Mucosa of stomach (tissue), 1 donor: ENCODE results near the gene PIGU.
A peak's percentile ranks its signal among the peaks of the same experiment; 100 is the strongest.

Experiments
- H3K27me3 ChIP-seq: one replicate; pipeline ENCODE4 v1.7.0; 2013; ENCODE audit warnings: mild to moderate bottlenecking, low read length; ENCODE audit not compliant: control insufficient read depth, insufficient read depth
- H3K36me3 ChIP-seq: one replicate; pipeline ENCODE4 v1.7.0; 2013; ENCODE audit warnings: low read length; ENCODE audit not compliant: control insufficient read depth, insufficient read depth
- H3K4me1 ChIP-seq: one replicate; pipeline ENCODE4 v1.7.0; 2013; ENCODE audit warnings: mild to moderate bottlenecking, low read length; ENCODE audit not compliant: control insufficient read depth, insufficient read depth
- H3K4me3 ChIP-seq: one replicate; pipeline ENCODE4 v1.7.0; 2013; ENCODE audit warnings: low read length
- H3K9ac ChIP-seq: one replicate; pipeline ENCODE4 v1.7.0; 2013; ENCODE audit warnings: mild to moderate bottlenecking, low read length, moderate library complexity
- H3K9me3 ChIP-seq: one replicate; pipeline ENCODE4 v1.7.0; 2013; ENCODE audit warnings: mild to moderate bottlenecking, low read length, moderate library complexity; ENCODE audit not compliant: control insufficient read depth
- donor health status: Pancreatic carcinoma.

The PIGU gene

DNA sequence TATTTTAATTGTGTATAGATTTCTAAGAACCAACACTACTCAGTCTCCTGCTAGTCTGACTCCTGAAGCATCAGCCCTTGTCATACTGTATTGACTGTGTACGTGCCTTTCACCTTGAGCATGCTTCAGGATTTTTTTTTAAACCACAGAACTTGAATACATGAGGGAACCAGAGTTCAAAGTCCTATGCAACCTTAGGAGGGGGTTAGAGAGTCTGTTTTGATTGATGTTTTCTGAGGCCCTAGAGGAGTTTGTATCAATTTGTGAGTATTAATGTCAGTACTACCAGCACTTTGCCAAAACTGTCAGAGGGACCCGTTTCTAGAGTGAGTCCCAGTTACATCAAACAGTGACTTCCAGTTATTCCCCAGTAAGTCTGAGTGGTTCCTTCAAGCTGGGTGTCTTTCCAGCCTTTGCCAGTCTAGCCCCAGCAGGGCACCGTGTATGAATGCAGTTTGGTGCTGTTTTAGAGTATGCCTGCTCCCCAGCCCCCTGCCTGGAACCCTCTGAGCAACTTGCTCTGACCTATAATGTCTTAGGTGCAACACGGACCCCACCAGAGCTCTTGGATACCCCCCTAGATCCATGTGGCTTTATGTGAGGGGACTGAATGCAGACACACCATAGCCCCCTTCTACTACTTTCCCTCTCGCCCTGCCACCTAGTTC is 35.8 kb upstream of the PIGU start:
- Histone ChIP-seq H3K9ac (no peak overlapping the region), H3K4me3 (no peak overlapping the region), H3K9me3 (no peaks in the 10 kb centered on the region), H3K36me3 (no peaks in the 10 kb centered on the region), H3K4me1 (peaks cover 20% of the 10 kb centered on the region), H3K27me3 (no peaks in the 10 kb centered on the region)

DNA sequence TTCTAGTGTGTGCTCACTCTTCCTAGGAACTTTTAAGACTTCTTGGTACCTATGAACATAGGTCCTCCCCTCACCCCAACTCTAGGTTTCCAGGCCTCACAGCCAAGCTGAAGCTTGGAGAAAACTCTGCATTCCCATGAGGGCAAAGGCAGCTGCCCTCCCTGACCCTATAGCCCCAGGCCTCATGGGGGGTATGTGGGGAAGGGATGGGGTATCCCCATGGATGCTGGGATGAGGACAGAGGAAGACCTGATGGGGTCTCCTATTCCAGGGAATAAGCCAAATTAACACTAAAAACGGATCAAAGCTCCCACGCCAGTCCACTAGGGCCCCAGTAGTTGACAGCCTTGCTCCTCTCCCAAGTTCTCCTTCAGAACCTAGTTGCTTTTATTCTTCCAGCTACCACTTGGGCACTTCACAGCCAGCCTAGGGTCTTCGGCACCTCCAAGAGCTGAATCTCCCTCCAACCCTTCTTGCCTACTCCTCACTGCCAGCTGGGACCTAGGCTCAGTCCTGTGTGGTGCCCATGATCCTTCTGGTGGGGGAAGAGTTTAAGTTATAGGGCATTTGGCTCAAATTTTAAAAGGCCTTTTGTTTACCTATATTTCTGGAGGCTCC is 35.0 kb upstream of the PIGU start:
- Histone ChIP-seq H3K9ac (no peak overlapping the region), H3K27me3 (no peaks in the 10 kb centered on the region), H3K4me1 (peaks cover 20% of the 10 kb centered on the region), H3K9me3 (no peaks in the 10 kb centered on the region), H3K36me3 (no peaks in the 10 kb centered on the region), H3K4me3 (no peak overlapping the region)

DNA sequence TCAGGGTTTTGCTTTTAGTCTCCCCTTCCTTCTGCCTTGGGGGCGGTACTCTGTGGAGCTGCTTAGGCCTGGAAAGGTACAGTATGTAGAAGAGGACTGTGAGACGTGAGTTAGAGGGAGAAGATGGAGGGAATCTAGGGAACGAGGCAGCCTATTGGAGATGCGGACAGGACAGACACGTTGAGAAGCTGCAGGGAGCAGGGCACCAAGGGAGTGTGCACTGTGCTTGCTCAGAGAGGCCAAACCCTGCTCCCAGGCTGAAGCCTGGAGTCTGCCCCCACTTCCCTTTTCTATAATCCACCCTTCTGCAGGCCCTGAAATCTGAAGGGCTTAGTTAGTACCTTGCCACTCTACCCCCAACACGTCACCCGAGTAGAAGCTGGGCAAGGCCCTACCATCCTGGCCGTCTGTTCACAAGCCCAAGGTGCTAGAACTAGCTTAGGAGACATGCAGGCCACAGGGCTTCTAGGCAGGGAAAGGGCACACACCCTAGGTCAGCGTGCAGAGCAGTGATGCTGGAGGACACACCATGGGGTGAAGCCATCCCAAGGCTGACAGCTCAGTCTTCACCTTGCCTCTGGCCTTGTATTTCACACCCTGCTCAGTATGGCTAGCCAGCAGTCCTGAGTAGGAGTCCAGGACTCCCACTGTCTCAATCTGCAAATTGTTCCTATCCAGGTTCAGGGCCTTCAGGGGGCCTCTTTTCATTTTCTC is 34.1 kb upstream of the PIGU start:
- no peak overlapping the region for H3K9ac ChIP-seq
- no peak overlapping the region for H3K4me3 ChIP-seq
- no peaks in the 10 kb centered on the region for H3K9me3 ChIP-seq
- H3K36me3 ChIP-seq = no peaks in the 10 kb centered on the region
- no peaks in the 10 kb centered on the region for H3K27me3 ChIP-seq
- peaks cover 21% of the 10 kb centered on the region for H3K4me1 ChIP-seq

DNA sequence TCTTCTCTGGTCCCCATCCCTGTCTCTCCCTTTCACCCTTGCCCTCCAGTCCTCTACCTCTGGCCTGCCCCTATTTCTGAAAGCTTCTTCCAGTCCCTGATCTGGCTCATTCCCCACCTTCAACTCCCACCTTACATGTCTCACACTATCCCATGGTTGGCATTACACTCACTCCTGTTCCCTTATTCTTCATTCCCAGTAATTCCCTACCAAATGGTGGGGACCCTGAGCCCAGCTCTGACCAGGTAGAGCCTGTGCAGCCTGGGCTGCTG is 33.6 kb upstream of the PIGU start:
- Histone ChIP-seq H3K4me1 (peaks cover 26% of the 10 kb centered on the region), H3K27me3 (no peaks in the 10 kb centered on the region), H3K9ac (peak overlapping the region; percentile 47), H3K9me3 (no peaks in the 10 kb centered on the region), H3K4me3 (peak overlapping the region; percentile 68), H3K36me3 (no peaks in the 10 kb centered on the region)

DNA sequence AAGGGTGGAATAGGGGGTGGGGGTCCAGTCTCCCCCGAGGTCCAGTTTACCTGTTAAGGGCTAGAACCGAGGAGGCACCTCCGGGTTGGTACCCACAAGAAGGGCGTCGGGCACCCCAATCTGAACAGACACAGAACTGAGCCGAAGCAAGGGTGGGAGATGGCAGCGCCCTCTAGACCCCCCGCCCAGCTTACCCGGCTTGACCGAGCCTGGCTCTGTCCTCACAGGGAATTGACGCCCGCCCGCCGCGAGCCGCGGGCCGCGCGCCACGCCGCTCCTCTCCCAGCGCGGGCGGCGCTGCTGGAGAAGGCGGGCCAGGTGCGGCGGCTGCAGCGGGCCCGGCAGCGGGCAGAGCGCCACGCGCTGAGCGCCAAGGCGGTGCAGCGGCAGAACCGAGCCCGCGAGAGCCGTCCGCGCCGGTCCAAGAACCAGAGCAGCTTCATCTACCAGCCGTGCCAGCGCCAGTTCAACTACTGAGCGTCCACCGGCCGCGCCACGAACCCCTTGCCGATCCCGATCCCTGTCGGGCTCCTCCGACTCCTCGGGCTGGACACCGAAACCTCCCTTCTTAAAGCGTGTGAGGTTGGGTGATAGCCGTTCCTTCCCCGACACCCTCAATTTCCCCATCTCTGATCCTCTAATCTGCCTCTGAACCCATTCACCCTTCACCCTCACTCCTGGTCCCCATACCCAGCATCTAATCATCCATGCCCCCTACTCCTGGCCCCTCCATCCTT is 33.1 kb upstream of the PIGU start:
- Histone ChIP-seq H3K27me3 (no peaks in the 10 kb centered on the region), H3K9me3 (no peaks in the 10 kb centered on the region), H3K4me3 (peak overlapping the region; percentile 68), H3K9ac (peak overlapping the region; percentile 72), H3K4me1 (peaks cover 31% of the 10 kb centered on the region), H3K36me3 (no peaks in the 10 kb centered on the region)

DNA sequence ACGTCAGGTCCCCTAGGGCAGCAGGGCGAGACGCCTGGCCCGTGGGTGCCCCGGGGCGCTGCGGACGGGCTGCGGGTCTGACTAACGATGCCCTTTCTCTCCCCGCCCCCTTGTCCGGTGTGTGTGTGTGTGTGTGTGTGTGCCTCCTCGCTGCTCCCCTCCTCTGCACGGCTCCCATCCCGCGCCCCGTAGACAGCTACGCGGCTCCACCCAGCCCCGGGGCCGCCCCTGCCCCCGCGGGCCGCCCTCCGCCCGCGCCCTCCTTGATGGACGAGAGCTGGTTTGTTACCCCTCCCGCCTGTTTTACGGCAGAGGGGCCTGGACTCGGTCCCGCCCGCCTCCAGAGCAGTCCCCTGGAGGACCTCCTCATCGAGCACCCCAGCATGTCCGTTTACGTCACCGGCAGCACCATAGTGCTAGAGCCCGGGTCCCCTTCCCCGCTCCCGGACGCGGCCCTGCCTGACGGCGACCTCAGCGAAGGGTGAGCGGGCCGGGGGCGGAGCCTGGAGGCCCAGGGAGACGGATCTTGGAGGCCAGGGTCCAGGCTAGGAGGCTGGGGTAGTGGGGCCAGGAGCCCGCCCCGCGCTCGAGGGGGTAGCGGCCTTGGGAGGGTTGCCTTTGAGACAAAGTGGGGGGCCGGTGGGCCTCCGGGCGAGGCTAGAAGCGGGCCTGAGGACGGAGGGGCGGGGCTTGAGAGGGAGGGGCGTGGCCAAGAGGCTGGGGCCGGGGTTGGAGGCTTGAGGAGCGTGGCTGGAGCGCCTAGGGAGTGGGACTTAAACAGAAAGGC is 32.3 kb upstream of the PIGU start:
- Histone ChIP-seq H3K4me3 (peak overlapping the region; percentile 60), H3K4me1 (peaks cover 35% of the 10 kb centered on the region), H3K9ac (peak overlapping the region; percentile 72), H3K9me3 (no peaks in the 10 kb centered on the region), H3K36me3 (no peaks in the 10 kb centered on the region), H3K27me3 (no peaks in the 10 kb centered on the region)

DNA sequence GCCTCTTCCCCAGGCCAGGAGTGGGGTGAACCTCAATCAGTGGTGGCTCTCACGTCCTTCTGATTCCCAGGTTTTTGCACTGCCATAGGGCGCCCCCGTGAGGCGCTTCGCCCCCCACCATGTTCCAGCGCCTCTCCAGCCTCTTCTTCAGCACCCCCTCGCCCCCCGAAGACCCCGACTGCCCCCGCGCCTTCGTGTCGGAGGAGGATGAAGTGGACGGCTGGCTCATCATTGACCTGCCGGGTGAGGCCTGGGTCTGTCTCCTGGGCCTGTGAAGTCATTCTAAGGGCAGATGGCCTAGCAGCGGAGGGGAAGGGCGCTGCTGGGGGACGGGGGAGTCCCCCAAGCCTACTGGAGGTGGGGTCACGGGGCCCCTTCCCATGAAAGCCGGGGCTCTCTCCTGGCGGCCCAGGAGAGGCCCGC is 31.7 kb upstream of the PIGU start:
- Histone ChIP-seq H3K4me1 (peaks cover 35% of the 10 kb centered on the region), H3K27me3 (no peaks in the 10 kb centered on the region), H3K9ac (peak overlapping the region; percentile 72)

DNA sequence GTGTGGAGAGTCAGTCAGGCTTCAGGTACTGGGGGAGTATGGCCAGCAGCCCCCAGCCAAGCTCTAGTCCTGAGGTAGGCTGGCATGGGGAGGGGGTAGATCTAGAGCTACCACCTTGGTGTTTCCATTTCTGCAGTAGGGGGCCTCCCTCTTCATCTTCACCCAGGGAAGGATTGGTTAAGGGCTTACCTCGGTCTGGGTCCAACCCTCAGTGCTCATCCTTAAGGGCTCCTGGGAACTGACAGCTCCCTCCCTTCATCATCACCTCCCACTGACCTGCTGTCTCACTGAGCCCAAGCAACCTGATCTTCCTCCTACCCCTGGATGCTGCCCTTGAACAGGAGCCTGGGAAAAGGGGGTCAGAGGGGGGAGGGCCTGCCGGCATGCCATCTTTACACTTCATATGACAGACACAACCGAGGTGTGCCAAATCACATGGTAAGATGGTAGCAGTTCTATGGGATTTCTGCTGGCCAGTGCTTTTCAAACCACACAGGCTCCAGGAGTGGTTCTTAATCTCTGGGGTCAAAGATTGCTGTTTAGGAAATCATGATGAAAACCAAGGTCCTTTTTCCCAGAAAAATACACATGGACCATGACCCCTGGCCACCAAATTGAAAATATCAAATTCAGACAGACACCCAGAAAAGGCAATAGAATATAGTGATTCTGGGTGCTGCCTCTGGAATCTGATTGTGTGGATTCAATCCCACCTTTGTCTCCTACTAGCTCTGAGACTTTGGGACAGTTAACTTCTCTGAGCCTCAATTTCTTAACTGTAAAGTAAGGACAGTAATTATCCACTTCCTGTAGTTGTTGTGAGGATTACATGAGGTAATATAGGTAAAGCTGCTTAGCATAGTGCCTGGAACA is 30.3 kb upstream of the PIGU start:
- Histone ChIP-seq H3K4me3 (no peak overlapping the region), H3K27me3 (no peaks in the 10 kb centered on the region), H3K9me3 (no peaks in the 10 kb centered on the region), H3K9ac (no peak overlapping the region), H3K36me3 (no peaks in the 10 kb centered on the region), H3K4me1 (peaks cover 32% of the 10 kb centered on the region)

More for the DNA sequence above, 31.7 kb upstream of the PIGU start:
- H3K4me3 ChIP-seq = no peak overlapping the region
- H3K9me3 ChIP-seq = no peaks in the 10 kb centered on the region
- H3K36me3 ChIP-seq = no peaks in the 10 kb centered on the region

DNA sequence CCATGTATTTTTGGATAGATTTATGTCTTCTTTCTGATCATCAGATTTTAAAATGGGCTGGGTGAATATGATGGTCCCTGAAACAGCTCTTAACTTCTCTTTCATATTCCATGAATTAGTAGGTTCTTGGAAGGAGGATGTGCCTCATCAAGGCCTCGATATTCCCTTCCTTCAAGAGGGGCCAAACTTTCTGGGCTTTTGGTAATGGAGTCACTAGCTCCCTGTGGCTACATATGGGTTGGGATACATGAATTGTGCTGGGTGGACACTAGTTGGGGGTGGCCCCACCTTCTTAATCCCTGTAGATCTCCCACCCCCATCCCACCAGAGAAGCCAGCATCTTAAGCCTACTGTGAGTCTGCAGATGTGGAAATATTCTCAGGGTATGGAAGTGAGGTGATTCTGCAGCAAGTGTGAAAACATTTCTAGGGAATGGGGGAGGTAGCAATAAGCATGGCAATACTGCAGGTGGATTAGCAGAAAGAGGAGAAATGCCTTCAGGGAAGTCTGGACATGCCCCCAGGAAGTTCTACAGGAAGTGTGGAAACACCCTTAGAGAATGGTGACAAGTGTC is 29.5 kb upstream of the PIGU start:
- Histone ChIP-seq H3K9me3 (no peaks in the 10 kb centered on the region), H3K36me3 (no peaks in the 10 kb centered on the region), H3K27me3 (no peaks in the 10 kb centered on the region), H3K4me1 (peaks cover 32% of the 10 kb centered on the region), H3K9ac (peak overlapping the region; percentile 92), H3K4me3 (no peak overlapping the region)

DNA sequence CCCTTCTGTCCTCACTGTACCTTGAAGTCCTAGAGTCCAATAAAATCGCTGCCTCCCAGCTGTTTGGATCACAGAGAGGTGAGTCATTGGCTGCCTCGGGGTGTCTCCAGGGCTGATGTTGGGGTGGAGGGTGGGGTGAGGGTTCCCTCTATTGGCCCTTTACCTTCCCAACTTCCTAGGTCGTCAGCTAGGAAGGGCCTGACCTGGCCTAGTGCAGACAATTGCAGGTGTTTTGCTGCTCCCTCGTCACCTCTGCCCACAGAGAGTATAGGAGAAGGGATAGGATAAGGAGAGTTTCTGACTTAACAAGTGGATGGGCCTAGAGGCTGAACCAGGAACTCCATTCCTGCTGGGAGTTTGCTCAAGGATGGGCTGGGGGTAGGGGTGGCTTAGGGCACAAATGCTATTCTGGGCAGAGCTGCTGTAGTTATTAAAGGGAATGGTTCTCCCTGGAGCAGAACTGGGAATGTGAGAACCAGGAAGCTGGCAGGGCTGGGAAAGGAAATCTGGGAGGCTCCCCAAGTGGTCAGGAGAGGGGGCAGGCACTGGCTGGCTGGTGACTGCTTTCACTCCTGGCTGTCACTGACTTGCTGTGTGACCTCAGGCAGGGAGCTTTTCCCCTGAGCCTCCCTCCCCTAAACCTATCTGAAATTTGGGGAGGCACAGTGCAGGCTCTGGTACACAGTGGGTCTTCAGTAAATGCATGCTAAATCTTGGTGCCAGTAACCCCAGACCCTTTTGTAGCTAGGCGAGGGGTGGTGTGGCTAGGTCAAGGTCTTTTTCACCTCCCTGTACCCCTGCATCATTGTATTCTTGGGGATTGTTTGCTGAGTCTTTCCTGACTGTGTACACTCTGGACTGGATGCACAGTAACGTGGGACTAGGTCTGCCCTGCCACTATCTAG is 28.8 kb upstream of the PIGU start:
- Histone ChIP-seq H3K9me3 (no peaks in the 10 kb centered on the region), H3K4me1 (peaks cover 30% of the 10 kb centered on the region), H3K4me3 (peak overlapping the region; percentile 86), H3K36me3 (no peaks in the 10 kb centered on the region), H3K9ac (peak overlapping the region; percentile 92), H3K27me3 (no peaks in the 10 kb centered on the region)
